WTC11 (cell line): ENCODE measurements around the gene C11orf52. TPM values are rescaled to one million over a fixed set of nuclear protein-coding genes. Genes with fewer than 3 reads are reported as not detected.

ENCODE experiments used
- ATAC-seq: fragments of 200-7000 bp; cut with Tn5 transposase; 2 replicates; pipeline ENCODE4 v1.10.0; 2021; ENCODE audit warnings: mild to moderate bottlenecking, moderate library complexity
- CTCF ChIA-PET: fragments of 300-600 bp; sonication (Branson Sonifier 250); formaldehyde crosslinking; loops from one replicate; lab custom pipeline; 2021; ENCODE audit warnings: antibody characterized with exemption; lab: Charles Lee
- POLR2A ChIA-PET: fragments of 350-600 bp; sonication (Branson Sonifier 250); formaldehyde crosslinking; loops from one replicate; lab custom pipeline; 2021; ENCODE audit warnings: antibody characterized with exemption; lab: Charles Lee
- DNase-seq: peaks from one replicate; pipeline ENCODE4 v3.0.0; 2021; ENCODE audit warnings: low spot score
- H3K27ac Mint-ChIP-seq: 2 replicates; pipeline ENCODE4 v1.8.0; 2021; ENCODE audit warnings: mixed read lengths
- H3K27me3 Mint-ChIP-seq: 2 replicates; pipeline ENCODE4 v1.8.0; 2021; ENCODE audit warnings: low read depth, mild to moderate bottlenecking, moderate library complexity, mixed read lengths
- H3K36me3 Mint-ChIP-seq: 2 replicates; pipeline ENCODE4 v1.8.0; 2021; ENCODE audit warnings: mixed read lengths
- H3K4me1 Mint-ChIP-seq: 2 replicates; pipeline ENCODE4 v1.8.0; 2022; ENCODE audit warnings: mixed read lengths
- H3K4me3 Mint-ChIP-seq: 2 replicates; pipeline ENCODE4 v1.8.0; 2021; ENCODE audit warnings: mild to moderate bottlenecking, moderate library complexity, mixed read lengths
- H3K9me3 Mint-ChIP-seq: 2 replicates; pipeline ENCODE4 v1.8.0; 2021; ENCODE audit warnings: mixed read lengths
- ATF1 ChIP-seq: sonication (generic); formaldehyde crosslinking; IDR thresholded peaks from 2 replicates; pipeline ENCODE4 v1.8.1; 2023; ENCODE audit warnings: mild to moderate bottlenecking, moderate library complexity, missing genetic modification reagents
- CBFB ChIP-seq: sonication (generic); formaldehyde crosslinking; IDR thresholded peaks from 2 replicates; pipeline ENCODE4 v1.8.1; 2022; ENCODE audit warnings: mild to moderate bottlenecking, low read depth, missing genetic modification reagents
- CDX4 ChIP-seq: fragments of 250-450 bp; sonication (Bioruptor Pico); IDR thresholded peaks from 2 replicates; pipeline ENCODE4 v1.9.0; 2021; ENCODE audit warnings: moderate library complexity, mild to moderate bottlenecking, inconsistent platforms, borderline replicate concordance
- CREM ChIP-seq: sonication (generic); formaldehyde crosslinking; IDR thresholded peaks from 2 replicates; pipeline ENCODE4 v1.8.1; 2022; ENCODE audit warnings: mild to moderate bottlenecking, missing genetic modification reagents, moderate library complexity
- E2F1 ChIP-seq: sonication (generic); formaldehyde crosslinking; IDR thresholded peaks from 2 replicates; pipeline ENCODE4 v1.8.0; 2022; ENCODE audit warnings: mild to moderate bottlenecking, missing genetic modification reagents
- FOXK1 ChIP-seq: sonication (generic); formaldehyde crosslinking; IDR thresholded peaks from 2 replicates; pipeline ENCODE4 v1.8.0; 2022; ENCODE audit warnings: mild to moderate bottlenecking, moderate library complexity, missing genetic modification reagents
- FOXP1 ChIP-seq: sonication (generic); formaldehyde crosslinking; IDR thresholded peaks from 2 replicates; pipeline ENCODE4 v1.8.0; 2022; ENCODE audit warnings: missing genetic modification reagents, mild to moderate bottlenecking, moderate library complexity, borderline replicate concordance
- GABPB1 ChIP-seq: sonication (generic); formaldehyde crosslinking; IDR thresholded peaks from 2 replicates; pipeline ENCODE4 v1.8.1; 2023; ENCODE audit warnings: mild to moderate bottlenecking, missing genetic modification reagents
- GRHL2 ChIP-seq: fragments of 250-450 bp; sonication (Bioruptor Pico); IDR thresholded peaks from 2 replicates; pipeline ENCODE4 v1.8.0; 2022; ENCODE audit warnings: mild to moderate bottlenecking, moderate library complexity; ENCODE audit not compliant: insufficient replicate concordance, severe bottlenecking
- HMGXB4 ChIP-seq: sonication (generic); formaldehyde crosslinking; IDR thresholded peaks from 2 replicates; pipeline ENCODE4 v1.8.1; 2023; ENCODE audit warnings: mild to moderate bottlenecking, moderate library complexity, missing genetic modification reagents
- IRF1 ChIP-seq: sonication (generic); formaldehyde crosslinking; IDR thresholded peaks from 2 replicates; pipeline ENCODE4 v1.8.0; 2023; ENCODE audit warnings: missing genetic modification reagents
- IRF2 ChIP-seq: sonication (generic); formaldehyde crosslinking; IDR thresholded peaks from 2 replicates; pipeline ENCODE4 v1.8.0; 2022; ENCODE audit warnings: low read depth, missing genetic modification reagents, borderline replicate concordance
- KAT7 ChIP-seq: sonication (generic); formaldehyde crosslinking; IDR thresholded peaks from 2 replicates; pipeline ENCODE4 v1.8.1; 2023; ENCODE audit warnings: missing genetic modification reagents, mild to moderate bottlenecking, borderline replicate concordance
- NR2C2 ChIP-seq: sonication (generic); formaldehyde crosslinking; IDR thresholded peaks from 2 replicates; pipeline ENCODE4 v1.8.0; 2022; ENCODE audit warnings: mild to moderate bottlenecking, missing genetic modification reagents
- NR3C1 ChIP-seq: sonication (generic); formaldehyde crosslinking; conservative IDR thresholded peaks from 2 replicates; pipeline ENCODE4 v1.8.1; 2023; ENCODE audit warnings: low read depth, mild to moderate bottlenecking, missing genetic modification reagents
- PREB ChIP-seq: sonication (generic); formaldehyde crosslinking; IDR thresholded peaks from 2 replicates; pipeline ENCODE4 v1.8.1; 2022; ENCODE audit warnings: mild to moderate bottlenecking, missing genetic modification reagents, moderate library complexity, borderline replicate concordance
- SMAD3 ChIP-seq: sonication (generic); formaldehyde crosslinking; IDR thresholded peaks from 2 replicates; pipeline ENCODE4 v1.8.0; 2022; ENCODE audit warnings: missing genetic modification reagents, mild to moderate bottlenecking, borderline replicate concordance
- SP1 ChIP-seq: sonication (generic); formaldehyde crosslinking; conservative IDR thresholded peaks from 2 replicates; pipeline ENCODE4 v1.8.1; 2022; ENCODE audit warnings: missing genetic modification reagents
- TP53 ChIP-seq: sonication (generic); formaldehyde crosslinking; IDR thresholded peaks from 2 replicates; pipeline ENCODE4 v1.8.1; 2023; ENCODE audit warnings: mild to moderate bottlenecking, missing genetic modification reagents
- USF1 ChIP-seq: sonication (generic); formaldehyde crosslinking; IDR thresholded peaks from 2 replicates; pipeline ENCODE4 v1.8.0; 2022; ENCODE audit warnings: mild to moderate bottlenecking, missing genetic modification reagents
- ZNF232 ChIP-seq: sonication (generic); formaldehyde crosslinking; IDR thresholded peaks from 2 replicates; pipeline ENCODE4 v1.8.0; 2022; ENCODE audit warnings: mild to moderate bottlenecking, missing genetic modification reagents
- ZNF416 ChIP-seq: fragments of 250-450 bp; sonication (Bioruptor Pico); IDR thresholded peaks from 2 replicates; pipeline ENCODE4 v1.9.0; 2021; ENCODE audit warnings: mild to moderate bottlenecking, inconsistent platforms
- total RNA-seq: library from RNA; stranded (reverse); gene quantifications from 3 replicates; pipeline ENCODE4 v1.2.3, GENCODE V29; 2021
- TF ChIP-seq, protein P1 (sequence below): sonication (generic); formaldehyde crosslinking; IDR thresholded peaks from 2 replicates; pipeline ENCODE4 v1.8.0; 2023; ENCODE audit warnings: missing genetic modification reagents, mild to moderate bottlenecking, borderline replicate concordance
- TF ChIP-seq, protein P2 (sequence below): sonication (generic); formaldehyde crosslinking; IDR thresholded peaks from 2 replicates; pipeline ENCODE4 v1.8.1; 2022; ENCODE audit warnings: mild to moderate bottlenecking, moderate library complexity, missing genetic modification reagents

Gene C11orf52
- total RNA-seq, 1 experiment from 2014 or later: 2.1 TPM

- H3K36me3 Mint-ChIP-seq: peaks cover 2% of the 10 kb centered on the region; the same call in 1 of the 2 replicates
Observed at GRCh38 chr11:111870886-111871692, 47.6 kb upstream of the C11orf52 start, which contains the start of gene ALG9. Gene ALG9, minus strand, starts transcription at chr11:111871581. Its CDS starts 99 bp downstream, at chr11:111871482.

More at GRCh38 chr11:111870886-111871692, 47.6 kb upstream of the C11orf52 start, which contains the start of gene ALG9:
- peak; percentile 76 for DNase-seq
- H3K27ac Mint-ChIP-seq: peak within 1 kb of the TSS; percentile 39
- no peaks in the 10 kb centered on the region; the same call in 1 of the 2 replicates for H3K27me3 Mint-ChIP-seq
- ATAC-seq: peak; percentile 90
- TF ChIP-seq E2F1 (0 out of 2 replicates have a peak, but pooled peaks have one; percentile 25), GABPB1 (CRISPR knock-in tag) (peak; percentile 58), ZNF416 (CRISPR knock-in tag) (no peak), FOXP1 (CRISPR knock-in tag) (peak; percentile 54; the same call in 1 of the 2 replicates), HMGXB4 (peak; percentile 90), PREB (CRISPR knock-in tag) (peak; percentile 61; the same call in 1 of the 2 replicates), CDX4 (CRISPR knock-in tag) (no peak), IRF1 (CRISPR knock-in tag) (no peak), FOXK1 (CRISPR knock-in tag) (no peak), NR2C2 (CRISPR knock-in tag) (no peak), KAT7 (CRISPR knock-in tag) (no peak), ZNF232 (no peak), CREM (peak; percentile 77), SP1 (CRISPR knock-in tag) (peak; percentile 56; the same call in 1 of the 2 replicates), TP53 (CRISPR knock-in tag) (no peak), ATF1 (CRISPR knock-in tag) (no peak), NR3C1 (CRISPR knock-in tag) (no peak), IRF2 (CRISPR knock-in tag) (no peak), USF1 (CRISPR knock-in tag) (no peak), GRHL2 (CRISPR knock-in tag) (no peak), SMAD3 (CRISPR knock-in tag) (no peak), CBFB (CRISPR knock-in tag) (0 out of 2 replicates have a peak, but pooled peaks have one; percentile 69)
- TF ChIP-seq, protein P1, sequence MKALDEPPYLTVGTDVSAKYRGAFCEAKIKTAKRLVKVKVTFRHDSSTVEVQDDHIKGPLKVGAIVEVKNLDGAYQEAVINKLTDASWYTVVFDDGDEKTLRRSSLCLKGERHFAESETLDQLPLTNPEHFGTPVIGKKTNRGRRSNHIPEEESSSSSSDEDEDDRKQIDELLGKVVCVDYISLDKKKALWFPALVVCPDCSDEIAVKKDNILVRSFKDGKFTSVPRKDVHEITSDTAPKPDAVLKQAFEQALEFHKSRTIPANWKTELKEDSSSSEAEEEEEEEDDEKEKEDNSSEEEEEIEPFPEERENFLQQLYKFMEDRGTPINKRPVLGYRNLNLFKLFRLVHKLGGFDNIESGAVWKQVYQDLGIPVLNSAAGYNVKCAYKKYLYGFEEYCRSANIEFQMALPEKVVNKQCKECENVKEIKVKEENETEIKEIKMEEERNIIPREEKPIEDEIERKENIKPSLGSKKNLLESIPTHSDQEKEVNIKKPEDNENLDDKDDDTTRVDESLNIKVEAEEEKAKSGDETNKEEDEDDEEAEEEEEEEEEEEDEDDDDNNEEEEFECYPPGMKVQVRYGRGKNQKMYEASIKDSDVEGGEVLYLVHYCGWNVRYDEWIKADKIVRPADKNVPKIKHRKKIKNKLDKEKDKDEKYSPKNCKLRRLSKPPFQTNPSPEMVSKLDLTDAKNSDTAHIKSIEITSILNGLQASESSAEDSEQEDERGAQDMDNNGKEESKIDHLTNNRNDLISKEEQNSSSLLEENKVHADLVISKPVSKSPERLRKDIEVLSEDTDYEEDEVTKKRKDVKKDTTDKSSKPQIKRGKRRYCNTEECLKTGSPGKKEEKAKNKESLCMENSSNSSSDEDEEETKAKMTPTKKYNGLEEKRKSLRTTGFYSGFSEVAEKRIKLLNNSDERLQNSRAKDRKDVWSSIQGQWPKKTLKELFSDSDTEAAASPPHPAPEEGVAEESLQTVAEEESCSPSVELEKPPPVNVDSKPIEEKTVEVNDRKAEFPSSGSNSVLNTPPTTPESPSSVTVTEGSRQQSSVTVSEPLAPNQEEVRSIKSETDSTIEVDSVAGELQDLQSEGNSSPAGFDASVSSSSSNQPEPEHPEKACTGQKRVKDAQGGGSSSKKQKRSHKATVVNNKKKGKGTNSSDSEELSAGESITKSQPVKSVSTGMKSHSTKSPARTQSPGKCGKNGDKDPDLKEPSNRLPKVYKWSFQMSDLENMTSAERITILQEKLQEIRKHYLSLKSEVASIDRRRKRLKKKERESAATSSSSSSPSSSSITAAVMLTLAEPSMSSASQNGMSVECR (CRISPR knock-in tag): no peak
- TF ChIP-seq, protein P2, sequence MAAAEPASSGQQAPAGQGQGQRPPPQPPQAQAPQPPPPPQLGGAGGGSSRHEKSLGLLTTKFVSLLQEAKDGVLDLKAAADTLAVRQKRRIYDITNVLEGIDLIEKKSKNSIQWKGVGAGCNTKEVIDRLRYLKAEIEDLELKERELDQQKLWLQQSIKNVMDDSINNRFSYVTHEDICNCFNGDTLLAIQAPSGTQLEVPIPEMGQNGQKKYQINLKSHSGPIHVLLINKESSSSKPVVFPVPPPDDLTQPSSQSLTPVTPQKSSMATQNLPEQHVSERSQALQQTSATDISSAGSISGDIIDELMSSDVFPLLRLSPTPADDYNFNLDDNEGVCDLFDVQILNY (CRISPR knock-in tag): peak; percentile 78; the same call in 1 of the 2 replicates
- no peaks in the 10 kb centered on the region for H3K9me3 Mint-ChIP-seq
- H3K4me3 Mint-ChIP-seq: peak within 1 kb of the TSS; percentile 89
- H3K4me1 Mint-ChIP-seq: peaks cover 12% of the 10 kb centered on the region
- ChIA-PET CTCF (interaction anchor here (0.5 to 3.3 kb wide), 35 partner anchors 10 to 442 kb away, joined by 3 to 51 read pairs (median 5); partner anchors contain the start of genes C11orf52, DIXDC1, DLAT and PPP2R1B), POLR2A (interaction anchor here (0.6 to 1.9 kb wide), 10 partner anchors 11 to 112 kb away, joined by 3 to 18 read pairs (median 4); partner anchors contain the start of genes C11orf52 and DIXDC1)
